ENCODE measurements around the gene TSHZ2. TPM values are rescaled to one million over a fixed set of nuclear protein-coding genes. Genes with fewer than 3 reads are reported as not detected.

Gene TSHZ2
- total and polyA plus RNA-seq, 2 experiments from 2014 or later, result 10.4 to 32.0 TPM

GRCh38 chr20:52983726-52984450 lies 11.7 kb downstream of the TSHZ2 start:
- Histone ChIP-seq H3K36me3 (no peaks in the 10 kb centered on the region), H3K9me3 (ENCODE audit: low read depth) (no peaks in the 10 kb centered on the region), H3K4me1 (ENCODE audit: low read depth) (no peaks in the 10 kb centered on the region), H3K27me3 (no peaks in the 10 kb centered on the region), H3K4me3 (no peak overlapping the region), H3K27ac (no peak overlapping the region)
- TF ChIP-seq CTCF (IDR thresholded peaks at IDR 0.05; ENCODE audit: low read depth, low read length), result no peak
- no peak for DNase-seq (ENCODE audit: low read depth in 1 of 2, low spot score in 1 of 2)

- H3K27ac ChIP-seq, result no peak overlapping the region
- H3K4me1 ChIP-seq (ENCODE audit: low read depth), result no peaks in the 10 kb centered on the region
- H3K27me3 ChIP-seq, result no peaks in the 10 kb centered on the region
- H3K9me3 ChIP-seq (ENCODE audit: low read depth), result no peaks in the 10 kb centered on the region
- H3K4me3 ChIP-seq, result no peak overlapping the region
- TF ChIP-seq CTCF (IDR thresholded peaks at IDR 0.05; ENCODE audit: low read depth, low read length), result no peak
- DNase-seq (ENCODE audit: low read depth in 1 of 2, low spot score in 1 of 2), result no peak
- no peaks in the 10 kb centered on the region for H3K36me3 ChIP-seq
These were observed 12.3 kb downstream of the TSHZ2 start for GRCh38 chr20:52984451-52984810.

- no peak for DNase-seq (ENCODE audit: low read depth in 1 of 2, low spot score in 1 of 2)
- Histone ChIP-seq H3K27me3 (no peaks in the 10 kb centered on the region), H3K36me3 (no peaks in the 10 kb centered on the region), H3K4me3 (no peak overlapping the region), H3K9me3 (ENCODE audit: low read depth) (no peaks in the 10 kb centered on the region), H3K4me1 (ENCODE audit: low read depth) (no peaks in the 10 kb centered on the region), H3K27ac (no peak overlapping the region)
- no peak for TF ChIP-seq CTCF (IDR thresholded peaks at IDR 0.05; ENCODE audit: low read depth, low read length)
These were observed 13.5 kb downstream of the TSHZ2 start for GRCh38 chr20:52985687-52986086.

- H3K27ac ChIP-seq, result no peak overlapping the region
- H3K4me3 ChIP-seq, result no peak overlapping the region
- TF ChIP-seq CTCF (IDR thresholded peaks at IDR 0.05; ENCODE audit: low read depth, low read length), result no peak
- H3K4me1 ChIP-seq (ENCODE audit: low read depth), result peaks cover 3% of the 10 kb centered on the region
- DNase-seq (ENCODE audit: low read depth in 1 of 2, low spot score in 1 of 2), result no peak
- no peaks in the 10 kb centered on the region for H3K36me3 ChIP-seq
- no peaks in the 10 kb centered on the region for H3K27me3 ChIP-seq
- no peaks in the 10 kb centered on the region for H3K9me3 ChIP-seq (ENCODE audit: low read depth)
These were observed 15.1 kb downstream of the TSHZ2 start for GRCh38 chr20:52987295-52987694.

GRCh38 chr20:52991830-52992229 lies 19.7 kb downstream of the TSHZ2 start:
- no peaks in the 10 kb centered on the region for H3K9me3 ChIP-seq (ENCODE audit: low read depth)

More at GRCh38 chr20:52991830-52992229, 19.7 kb downstream of the TSHZ2 start:
- DNase-seq (ENCODE audit: low read depth in 1 of 2, low spot score in 1 of 2), result no peak
- no peak overlapping the region for H3K4me3 ChIP-seq
- no peak for TF ChIP-seq CTCF (IDR thresholded peaks at IDR 0.05; ENCODE audit: low read depth, low read length)
- no peak overlapping the region for H3K27ac ChIP-seq
- no peaks in the 10 kb centered on the region for H3K27me3 ChIP-seq
- peaks cover 18% of the 10 kb centered on the region for H3K4me1 ChIP-seq (ENCODE audit: low read depth)
- H3K36me3 ChIP-seq, result no peaks in the 10 kb centered on the region

Measured in cardiac muscle cell (in vitro differentiated cells and primary cell).